HS-27A (cell line): ENCODE measurements around the gene ARHGAP24.

Source experiments
- DNase-seq: peaks from one replicate; pipeline ENCODE4 v3.0.0-alpha.2; 2012; ENCODE audit warnings: low read depth, missing footprints

The ARHGAP24 gene

GRCh38 chr4:85778632-85779131, 303.7 kb downstream of the ARHGAP24 start:
- no peak for DNase-seq

DNA sequence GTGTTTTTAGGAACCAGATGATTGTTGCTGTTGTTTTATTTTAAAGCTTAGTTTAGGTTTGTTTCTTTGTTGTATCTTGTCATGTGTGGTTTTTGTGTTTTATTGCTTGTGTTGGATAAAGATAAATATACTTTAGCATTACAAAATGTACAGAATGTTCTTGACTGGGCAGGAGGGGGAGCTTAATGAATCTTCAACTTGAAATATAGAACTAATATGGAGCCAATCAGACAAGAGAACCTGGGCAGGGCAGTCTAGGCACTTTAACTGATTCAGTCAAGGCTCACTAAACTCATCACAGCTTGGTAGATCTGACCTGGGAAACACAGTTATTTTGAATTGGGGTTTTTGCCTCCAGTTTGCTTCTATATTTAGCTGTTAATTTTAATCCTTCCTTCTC, 304.2 kb downstream of the ARHGAP24 start:
- DNase-seq, result no peak

DNA sequence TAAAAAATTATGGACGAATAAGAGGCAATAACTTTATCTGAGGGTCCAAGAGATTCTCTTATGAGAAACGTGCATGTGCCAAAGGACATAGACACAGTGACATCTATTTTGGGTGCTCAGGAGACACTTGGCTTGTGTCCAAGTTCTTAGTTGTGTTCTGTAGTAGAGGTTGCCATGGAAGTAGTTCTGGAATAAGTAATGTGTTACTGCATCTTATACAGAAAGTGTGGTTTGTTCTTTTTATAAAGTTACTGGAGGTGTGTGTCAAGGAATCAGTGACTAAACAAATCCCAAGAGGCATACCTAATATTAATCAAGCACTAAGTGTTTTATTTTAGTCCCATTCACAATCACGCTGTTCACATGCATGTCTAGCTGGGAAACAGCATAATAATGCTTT, 305.7 kb downstream of the ARHGAP24 start:
- DNase-seq, result no peak

DNA sequence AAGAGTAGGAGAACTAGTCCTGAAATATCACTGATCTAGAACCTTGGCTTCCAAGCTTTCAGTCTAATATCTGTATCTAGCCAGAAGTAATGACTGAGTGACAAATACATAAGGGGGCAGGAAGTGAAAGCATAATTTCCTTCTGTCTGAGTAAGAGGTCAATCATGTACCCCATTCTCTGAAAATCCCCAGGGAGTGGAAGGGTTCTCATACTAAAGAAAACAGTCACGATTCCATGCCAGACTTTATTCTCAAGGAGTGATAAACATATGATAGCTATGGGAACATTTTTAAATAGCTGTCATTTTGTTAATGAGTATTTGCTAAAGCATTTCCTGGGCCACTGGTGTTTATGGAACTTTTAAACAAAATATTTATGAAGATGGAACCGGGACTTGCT, 308.5 kb downstream of the ARHGAP24 start:
- DNase-seq, result no peak

DNA sequence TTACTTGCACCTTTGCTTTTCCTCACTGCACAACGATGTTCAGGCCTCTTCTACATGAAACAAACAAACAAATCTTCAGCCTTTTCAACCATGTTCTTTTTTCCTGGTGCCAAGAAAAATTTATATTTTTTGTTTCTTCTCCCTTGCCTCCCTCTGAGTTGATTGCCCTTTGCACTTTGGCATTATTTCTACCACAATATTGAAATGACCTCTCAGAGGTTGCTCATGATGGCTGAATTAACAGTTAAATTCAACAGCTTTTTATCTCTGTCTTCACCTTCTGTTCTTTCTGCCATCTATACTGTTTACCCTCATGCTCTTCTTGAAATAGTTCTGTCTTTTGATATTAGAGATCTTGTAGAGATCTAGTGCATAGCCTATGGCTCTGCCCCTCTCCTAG, 308.9 kb downstream of the ARHGAP24 start:
- no peak for DNase-seq

DNA sequence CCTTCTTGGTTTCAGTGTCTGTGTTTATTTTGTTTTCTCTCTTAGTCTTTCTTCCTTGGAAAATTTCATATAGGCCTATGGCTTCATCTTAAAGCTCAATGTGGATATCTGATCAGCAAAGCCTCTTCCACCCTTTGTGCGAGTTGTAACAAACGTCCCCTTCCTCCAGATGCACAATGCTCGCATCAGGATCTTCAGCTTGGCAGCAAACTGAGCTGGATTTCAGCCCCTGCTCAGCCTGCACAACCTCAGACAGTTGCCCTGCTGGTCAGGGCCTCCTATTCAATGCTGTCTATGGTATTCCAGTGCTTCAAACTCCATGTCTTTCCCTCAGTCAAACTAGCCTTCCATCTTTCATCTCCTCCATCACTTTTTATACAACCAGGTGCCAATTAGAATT, 309.4 kb downstream of the ARHGAP24 start:
- DNase-seq, result no peak

DNA sequence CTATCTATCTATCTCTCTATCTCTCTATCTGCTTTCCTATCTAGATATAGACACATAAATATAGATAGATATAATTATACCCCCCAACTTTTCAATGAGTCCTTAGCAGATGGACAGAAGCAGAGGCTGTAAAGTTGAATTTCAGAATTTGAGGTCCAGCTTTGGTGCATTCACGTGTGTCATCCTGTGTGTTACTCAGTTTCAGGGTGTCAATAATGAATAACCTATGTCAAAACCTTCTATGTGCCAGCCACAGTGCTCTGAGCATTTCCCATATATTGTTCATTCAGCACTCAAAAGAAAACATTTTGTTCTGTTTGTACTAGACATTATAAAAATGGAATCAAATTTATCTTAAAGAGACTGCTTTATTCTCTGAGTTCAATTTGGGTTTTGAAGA, 310.0 kb downstream of the ARHGAP24 start:
- DNase-seq, result no peak

- DNase-seq, result no peak
Observed at GRCh38 chr4:85787133-85787532, 312.2 kb downstream of the ARHGAP24 start.

DNA sequence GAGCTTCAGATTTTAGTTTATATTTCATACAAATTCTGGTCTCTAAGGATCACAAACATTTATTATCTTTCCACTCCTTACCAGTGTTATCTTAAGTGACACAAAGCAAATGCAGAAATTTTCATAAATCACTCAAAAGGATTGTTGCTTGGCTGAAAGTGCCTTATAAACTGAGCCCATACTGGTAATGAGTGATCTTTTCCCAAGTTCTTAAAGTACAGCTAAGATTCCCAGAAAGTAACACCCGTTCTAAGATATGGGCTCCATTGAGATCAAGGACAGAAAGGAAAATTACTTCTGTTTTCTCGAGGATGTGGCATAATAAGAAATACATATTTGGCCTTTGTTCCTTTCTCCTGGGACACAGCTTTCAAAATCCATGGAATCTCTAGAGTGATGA, 313.7 kb downstream of the ARHGAP24 start:
- DNase-seq, result no peak

GRCh38 chr4:85789241-85789640, 314.3 kb downstream of the ARHGAP24 start:
- no peak for DNase-seq

GRCh38 chr4:85790582-85790981, 315.6 kb downstream of the ARHGAP24 start:
- no peak for DNase-seq

DNA sequence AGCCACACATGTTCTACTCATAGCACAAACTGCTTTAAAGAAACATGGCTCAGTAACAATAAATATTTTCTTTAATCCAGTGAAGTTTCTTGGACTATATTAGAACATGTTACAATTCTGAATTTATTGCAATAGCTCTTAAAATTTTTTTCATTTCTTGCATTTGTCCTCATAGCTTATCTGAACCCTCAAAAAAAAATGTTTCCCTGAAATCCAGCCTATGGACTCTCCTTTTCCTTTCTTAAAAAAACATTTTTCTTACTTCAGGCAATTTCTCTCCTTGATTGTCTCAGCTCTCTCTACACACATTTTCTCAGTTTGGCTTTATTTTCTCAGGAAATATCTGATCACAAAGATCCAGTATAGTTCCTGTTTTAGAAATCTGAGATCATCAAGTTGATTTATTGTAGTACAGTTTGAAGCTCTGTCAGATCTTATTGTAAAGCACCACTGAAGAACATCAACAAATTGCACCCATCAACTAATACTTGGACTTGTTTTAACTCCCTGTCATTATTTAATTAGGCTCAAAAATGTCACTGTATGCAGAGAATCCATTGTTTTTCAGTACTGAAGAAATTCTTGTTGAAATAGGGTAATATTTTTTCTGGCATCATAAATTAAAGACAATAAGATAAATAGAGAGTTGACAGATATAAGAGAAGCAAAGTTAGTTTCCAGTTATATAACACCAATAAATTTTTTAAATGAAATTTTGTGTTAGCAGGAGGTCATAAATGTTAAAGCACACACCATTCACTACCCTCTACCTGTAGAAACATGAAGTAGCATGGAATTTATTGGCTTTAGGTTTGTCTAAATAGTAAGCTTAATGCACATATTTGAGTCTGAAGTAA, 317.7 kb downstream of the ARHGAP24 start:
- DNase-seq, result no peak

GRCh38 chr4:85793233-85793585, 318.3 kb downstream of the ARHGAP24 start:
- DNase-seq, result no peak

GRCh38 chr4:85798012-85798770, 323.2 kb downstream of the ARHGAP24 start:
- DNase-seq, result no peak

GRCh38 chr4:85803856-85804255, 328.9 kb downstream of the ARHGAP24 start:
- DNase-seq, result no peak

- DNase-seq, result no peak
Observed at GRCh38 chr4:85805891-85806290, 330.9 kb downstream of the ARHGAP24 start.

DNA sequence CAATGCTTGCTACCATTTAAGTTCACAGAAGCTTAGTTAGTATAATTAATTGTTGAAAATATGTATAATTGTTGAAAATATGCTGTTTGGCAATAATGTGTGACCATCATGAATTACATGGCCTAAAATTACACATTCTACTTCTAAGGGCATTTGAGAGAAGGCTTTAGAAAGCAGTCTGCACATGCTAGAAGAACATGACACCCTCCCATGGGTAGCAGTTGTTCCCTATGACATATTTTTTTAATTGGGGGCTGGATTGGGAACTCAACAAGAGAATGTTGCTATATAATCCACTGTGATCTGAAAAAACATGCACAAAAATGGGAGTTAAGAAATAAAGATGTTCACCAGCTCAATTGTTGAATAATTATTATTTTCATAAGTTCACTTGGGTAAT, 331.4 kb downstream of the ARHGAP24 start:
- DNase-seq, result no peak

DNA sequence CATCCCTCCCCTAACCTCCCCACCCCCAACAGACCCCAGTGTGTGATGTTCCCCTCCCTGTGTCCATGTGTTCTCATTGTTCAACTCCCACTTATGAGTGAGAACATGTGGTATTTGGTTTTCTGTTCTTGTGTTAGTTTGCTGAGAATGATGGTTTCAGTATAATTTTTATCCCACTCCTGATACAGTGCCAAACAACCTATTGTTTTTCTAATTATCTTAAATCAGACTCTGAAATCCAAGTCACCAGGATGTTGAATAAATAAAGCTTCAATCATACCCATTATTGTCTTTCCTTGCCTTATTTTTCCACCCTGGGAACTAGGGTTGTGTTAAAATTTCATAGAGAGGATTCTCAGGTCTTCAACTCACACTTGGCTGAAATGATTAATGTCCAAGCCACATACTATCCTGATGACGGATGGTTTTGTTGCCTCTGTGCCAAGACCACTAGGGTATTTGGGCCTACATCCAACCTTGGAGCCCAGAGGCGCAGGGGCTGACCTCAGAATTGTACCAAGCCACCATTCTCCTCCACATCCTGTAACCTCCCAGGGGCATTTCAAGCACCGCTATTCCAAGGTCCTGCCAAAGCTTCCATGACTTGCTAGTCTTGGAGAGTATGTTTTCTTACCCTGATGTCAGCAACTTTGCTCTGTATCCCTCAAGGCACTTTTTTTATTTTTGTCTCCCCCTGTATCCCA, 332.4 kb downstream of the ARHGAP24 start:
- peak; percentile 92 for DNase-seq

DNA sequence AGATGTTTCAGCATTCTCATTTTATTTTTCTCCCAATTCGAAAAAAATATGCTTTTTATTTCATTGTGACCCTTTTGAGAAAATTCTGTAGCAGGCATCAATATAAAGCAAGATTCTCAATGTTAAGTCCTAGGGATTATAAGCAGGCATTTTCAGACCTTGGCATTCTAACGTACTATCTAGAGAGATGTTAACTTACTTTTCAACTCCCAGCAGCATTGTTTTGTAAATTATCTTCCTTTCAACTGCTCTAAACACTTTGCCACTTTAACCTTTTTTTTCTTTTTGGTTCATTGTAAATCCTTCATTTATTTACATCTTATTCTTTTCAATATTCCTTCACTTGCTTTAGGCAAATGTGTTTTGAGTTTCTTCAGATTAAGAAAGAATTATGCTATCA, 333.2 kb downstream of the ARHGAP24 start:
- DNase-seq, result no peak

DNA sequence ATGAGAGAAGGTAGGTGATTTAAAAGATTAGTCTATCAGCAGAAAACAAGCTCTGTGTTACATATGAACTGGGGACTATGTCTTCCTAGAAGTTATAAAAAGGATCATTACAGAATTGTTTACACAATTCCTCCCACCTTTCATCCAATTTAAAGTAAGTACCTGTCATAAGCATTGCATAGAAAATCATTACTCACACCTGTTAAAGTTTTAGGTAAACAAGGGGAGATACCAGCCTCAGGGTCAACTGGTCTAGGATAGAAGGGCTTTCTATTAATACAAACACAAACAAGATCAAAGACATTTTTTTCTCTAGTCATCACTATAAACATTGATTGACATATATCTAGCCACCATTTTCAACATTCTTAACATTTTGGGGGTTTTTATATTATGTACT, 333.9 kb downstream of the ARHGAP24 start:
- DNase-seq, result no peak

DNA sequence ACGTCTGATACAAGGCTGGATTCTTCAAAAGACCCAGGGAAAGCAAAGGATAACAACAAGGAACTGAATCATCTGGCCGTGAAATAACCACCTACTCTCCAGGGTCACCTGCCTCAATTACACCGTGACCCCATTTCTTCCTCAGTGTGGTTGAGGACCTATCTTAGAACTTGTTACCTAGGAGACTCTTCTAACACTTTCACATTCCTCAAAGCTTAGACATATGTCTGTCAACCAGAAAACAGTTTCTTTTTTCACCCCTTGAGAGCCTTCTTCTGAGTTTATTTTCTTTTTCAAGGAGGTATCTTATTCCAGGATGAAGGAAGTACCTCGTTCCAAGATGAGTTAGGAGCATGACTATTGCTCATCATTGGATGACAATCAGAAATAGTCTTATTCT, 337.8 kb downstream of the ARHGAP24 start:
- DNase-seq, result no peak

DNA sequence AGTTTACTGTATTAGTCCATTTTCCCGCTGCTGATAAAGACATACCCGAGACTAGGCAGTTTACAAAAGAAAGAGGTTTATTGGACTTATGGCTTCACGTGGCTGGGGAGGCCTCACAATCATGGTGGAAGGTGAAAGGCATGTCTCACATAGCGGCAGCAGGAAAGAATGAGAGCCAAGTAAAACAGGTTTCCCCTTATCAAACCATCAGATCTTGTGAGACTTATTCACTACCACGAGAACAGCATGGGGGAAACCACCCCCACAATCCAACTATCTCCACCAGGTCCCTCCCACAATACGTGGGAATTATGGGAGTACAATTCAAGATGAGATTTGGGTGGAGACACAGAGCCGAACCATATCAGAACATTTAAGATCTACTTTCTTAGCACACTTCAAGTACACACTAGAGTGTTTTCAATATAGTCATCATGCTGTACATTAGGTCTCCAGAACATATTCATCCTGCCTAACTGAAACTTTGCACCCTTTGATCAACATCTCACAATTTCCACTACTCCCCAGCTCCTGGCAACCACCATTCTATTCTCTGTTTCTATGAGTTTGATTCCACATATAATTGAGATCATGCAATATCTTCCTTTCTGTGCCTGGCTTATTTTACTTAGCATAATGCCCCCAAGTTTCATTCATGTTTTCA, 341.0 kb downstream of the ARHGAP24 start:
- DNase-seq, result no peak
